BJ (cell line): ENCODE data around the gene GPR152. TPM values are rescaled to one million over a fixed set of nuclear protein-coding genes. Genes with fewer than 3 reads are reported as not detected.
"Not testable (repeated sequence)": the region's sequence is repeated elsewhere in the genome, so short reads cannot be mapped to it uniquely, and the experiment has no call there.

ENCODE experiments used
- CTCF ChIA-PET: fragments of 350-600 bp; formaldehyde crosslinking; extraction: SDS; loops from one replicate; lab custom pipeline; 2021; ENCODE audit warnings: antibody characterized with exemption, inconsistent platforms; lab: Yijun Ruan, JAX
- POLR2A ChIA-PET: fragments of 300-600 bp; sonication (Branson Sonifier 250); formaldehyde crosslinking; extraction: SDS; loops from one replicate; lab custom pipeline; 2021; ENCODE audit warnings: antibody characterized with exemption; lab: Charles Lee
- DNase-seq: peaks from one replicate; pipeline ENCODE4 v3.0.0-alpha.2; 2011; ENCODE audit warnings: low read depth
- H3K27me3 ChIP-seq: 2 replicates; pipeline ENCODE4 v1.6.0; 2011; ENCODE audit warnings: low read length; ENCODE audit not compliant: control insufficient read depth, insufficient read depth
- H3K36me3 ChIP-seq: 2 replicates; pipeline ENCODE4 v1.5.1; 2011; ENCODE audit warnings: low read length; ENCODE audit not compliant: control insufficient read depth, insufficient read depth
- H3K4me3 ChIP-seq: 2 replicates; pipeline ENCODE4 v1.5.1; 2011; ENCODE audit warnings: low read depth, mild to moderate bottlenecking, control low read depth, low read length
- polyA plus RNA-seq: library from polyadenylated mRNA; depleted of rRNA; stranded (reverse); fragments of >200 nt; gene quantifications from 2 replicates; pipeline ENCODE4 v1.2.3, GENCODE V29; 2011
- TF ChIP-seq, protein P1 (sequence below): IDR thresholded peaks from 2 replicates; pipeline ENCODE4 v1.5.1; 2011; ENCODE audit warnings: low read depth, mild to moderate bottlenecking, control low read depth, inconsistent platforms, low read length, moderate library complexity; ENCODE audit not compliant: insufficient read depth

GPR152 gene
- polyA plus RNA-seq, 1 experiment = not detected

DNA sequence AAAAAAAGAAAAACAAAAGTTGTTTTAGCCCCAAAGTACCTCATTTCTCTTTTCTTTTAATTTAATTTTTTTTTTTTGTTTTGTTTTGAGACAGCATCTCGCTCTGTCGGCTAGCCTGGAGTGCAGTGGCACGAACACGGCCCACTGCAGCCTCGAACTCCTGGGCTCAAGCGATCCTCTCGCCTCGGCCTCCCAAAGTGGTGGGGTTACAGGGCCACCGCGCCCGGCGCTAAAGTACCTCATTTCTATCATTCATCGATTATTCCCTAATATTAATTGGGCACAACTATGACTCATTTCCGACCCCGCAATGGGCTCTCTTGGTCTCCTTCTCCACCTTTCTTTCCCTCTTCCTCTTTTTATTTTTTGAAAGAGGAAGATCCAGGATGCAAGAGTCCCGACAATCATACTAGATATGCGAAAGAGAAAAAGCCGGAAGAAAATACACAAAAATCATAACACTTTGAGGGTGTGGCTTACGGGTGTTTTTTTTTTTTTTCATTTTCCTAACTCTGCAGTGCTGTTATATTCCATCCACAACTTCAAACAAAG lies 29.8 kb upstream of the GPR152 start:
- Histone ChIP-seq H3K4me3 (peak overlapping the region; percentile 70), H3K36me3 (0 out of 2 replicates have a peak, but pooled peaks cover 1% of the 10 kb centered on the region), H3K27me3 (no peaks in the 10 kb centered on the region)
- TF ChIP-seq, protein P1, sequence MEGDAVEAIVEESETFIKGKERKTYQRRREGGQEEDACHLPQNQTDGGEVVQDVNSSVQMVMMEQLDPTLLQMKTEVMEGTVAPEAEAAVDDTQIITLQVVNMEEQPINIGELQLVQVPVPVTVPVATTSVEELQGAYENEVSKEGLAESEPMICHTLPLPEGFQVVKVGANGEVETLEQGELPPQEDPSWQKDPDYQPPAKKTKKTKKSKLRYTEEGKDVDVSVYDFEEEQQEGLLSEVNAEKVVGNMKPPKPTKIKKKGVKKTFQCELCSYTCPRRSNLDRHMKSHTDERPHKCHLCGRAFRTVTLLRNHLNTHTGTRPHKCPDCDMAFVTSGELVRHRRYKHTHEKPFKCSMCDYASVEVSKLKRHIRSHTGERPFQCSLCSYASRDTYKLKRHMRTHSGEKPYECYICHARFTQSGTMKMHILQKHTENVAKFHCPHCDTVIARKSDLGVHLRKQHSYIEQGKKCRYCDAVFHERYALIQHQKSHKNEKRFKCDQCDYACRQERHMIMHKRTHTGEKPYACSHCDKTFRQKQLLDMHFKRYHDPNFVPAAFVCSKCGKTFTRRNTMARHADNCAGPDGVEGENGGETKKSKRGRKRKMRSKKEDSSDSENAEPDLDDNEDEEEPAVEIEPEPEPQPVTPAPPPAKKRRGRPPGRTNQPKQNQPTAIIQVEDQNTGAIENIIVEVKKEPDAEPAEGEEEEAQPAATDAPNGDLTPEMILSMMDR = no peak
- POLR2A ChIA-PET = no interaction called here
- DNase-seq = no peak
- CTCF ChIA-PET = interaction anchor here (0.6 kb wide), 1 partner anchor 14 kb away, joined by 3 read pairs; no protein-coding TSS in a partner anchor

DNA sequence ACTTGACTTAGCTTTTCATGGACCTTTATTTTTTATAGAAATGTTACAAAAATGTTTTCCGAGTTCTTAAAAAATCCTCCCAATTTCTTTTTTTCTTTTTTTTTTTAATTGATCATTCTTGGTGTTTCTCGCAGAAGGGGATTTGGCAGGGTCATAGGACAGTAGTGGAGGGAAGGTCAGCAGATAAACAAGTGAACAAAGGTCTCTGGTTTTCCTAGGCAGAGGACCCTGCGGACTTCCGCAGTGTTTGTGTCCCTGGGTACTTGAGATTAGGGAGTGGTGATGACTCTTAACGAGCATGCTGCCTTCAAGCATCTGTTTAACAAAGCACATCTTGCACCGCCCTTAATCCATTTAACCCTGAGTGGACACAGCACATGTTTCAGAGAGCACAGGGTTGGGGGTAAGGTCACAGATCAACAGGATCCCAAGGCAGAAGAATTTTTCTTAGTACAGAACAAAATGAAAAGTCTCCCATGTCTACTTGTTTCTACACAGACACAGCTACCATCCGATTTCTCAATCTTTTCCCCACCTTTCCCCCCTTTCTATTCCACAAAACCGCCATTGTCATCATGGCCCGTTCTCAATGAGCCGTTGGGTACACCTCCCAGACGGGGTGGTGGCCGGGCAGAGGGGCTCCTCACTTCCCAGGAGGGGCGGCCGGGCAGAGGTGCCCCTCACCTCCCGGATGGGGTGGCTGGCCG lies 25.0 kb upstream of the GPR152 start:
- DNase-seq, H3K36me3 ChIP-seq, POLR2A ChIA-PET, H3K27me3 ChIP-seq, H3K4me3 ChIP-seq: not testable (repeated sequence)
- CTCF ChIA-PET = interaction anchor here (0.6 kb wide), 1 partner anchor 130 kb away, joined by 4 read pairs; no protein-coding TSS in a partner anchor

- H3K36me3 ChIP-seq, POLR2A ChIA-PET, H3K27me3 ChIP-seq, H3K4me3 ChIP-seq, DNase-seq: not testable (repeated sequence)
- CTCF ChIA-PET = interaction anchor here (0.6 to 0.9 kb wide), 2 partner anchors 125 to 129 kb away, joined by 4 read pairs; no protein-coding TSS in a partner anchor
These were observed 24.2 kb upstream of the GPR152 start for GRCh38 chr11:67476692-67477091.

DNA sequence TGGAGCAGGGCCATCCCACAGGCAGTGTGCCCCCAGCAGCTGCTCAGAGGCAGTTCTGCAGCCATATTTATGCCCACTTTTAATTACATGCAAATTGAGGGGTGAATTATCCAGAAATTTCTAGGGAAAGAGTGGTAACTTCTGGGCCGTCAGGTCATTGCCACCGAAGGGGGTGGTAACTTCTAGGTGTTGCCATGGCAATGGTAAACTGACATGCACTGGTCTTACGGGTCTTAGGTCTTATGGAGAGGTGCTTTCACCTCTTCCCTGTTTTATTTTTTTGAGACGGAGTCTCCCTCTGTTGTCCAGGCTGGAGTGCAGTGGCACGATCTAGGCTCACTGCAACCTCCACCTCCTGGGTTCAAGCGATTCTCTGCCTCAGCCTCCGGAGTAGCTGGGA lies 20.4 kb upstream of the GPR152 start:
- no peaks in the 10 kb centered on the region for H3K27me3 ChIP-seq
- H3K36me3 ChIP-seq = no peaks in the 10 kb centered on the region
- ChIA-PET CTCF (no interaction called here), POLR2A (no interaction called here)
- TF ChIP-seq, protein P1 = no peak
- no peak overlapping the region for H3K4me3 ChIP-seq
- DNase-seq = no peak

- no peak overlapping the region for H3K4me3 ChIP-seq
- no peaks in the 10 kb centered on the region for H3K27me3 ChIP-seq
- H3K36me3 ChIP-seq = no peaks in the 10 kb centered on the region; the same call in 1 of the 2 replicates
- DNase-seq = no peak
- ChIA-PET POLR2A (no interaction called here), CTCF (interaction anchor here (1.1 to 1.5 kb wide), 2 partner anchors 72 to 81 kb away, joined by 3 read pairs; no protein-coding TSS in a partner anchor)
- TF ChIP-seq, protein P1 = no peak
These were observed 17.9 kb upstream of the GPR152 start for GRCh38 chr11:67470337-67471002.

- Histone ChIP-seq H3K4me3 (peak overlapping the region; percentile 86), H3K36me3 (no peaks in the 10 kb centered on the region; the same call in 1 of the 2 replicates), H3K27me3 (no peaks in the 10 kb centered on the region)
- no peak for DNase-seq
- ChIA-PET CTCF (interaction anchor here (0.7 to 2.0 kb wide), 4 partner anchors 69 to 118 kb away, joined by 3 to 8 read pairs (median 4); partner anchors contain the start of genes PPP1CA and RAD9A), POLR2A (no interaction called here)
- TF ChIP-seq, protein P1 = no peak
These were observed 16.9 kb upstream of the GPR152 start for GRCh38 chr11:67469508-67469811.
